CD14-positive monocyte (primary cell): ENCODE data around the gene MACROH2A2. TPM values are rescaled to one million over a fixed set of nuclear protein-coding genes. Genes with fewer than 3 reads are reported as not detected.

Experiments used
- DNase-seq, 3 donors: peaks; one replicate each; pipeline ENCODE4 v3.0.0-alpha.2; 2011 to 2022
- H2AFZ ChIP-seq: 2 replicates; pipeline ENCODE4 v1.6.0; 2012; ENCODE audit warnings: mild to moderate bottlenecking, low read depth, low read length, inconsistent platforms; ENCODE audit not compliant: insufficient read depth, poor library complexity, severe bottlenecking
- H3K27ac ChIP-seq, 2 donors: 1 replicate in 1 of 2; 2 replicates in 1 of 2; pipeline ENCODE4 v1.5.1; 2012 to 2013; ENCODE audit warnings: low read length in 2 of 2, control low read depth in 1 of 2, inconsistent platforms in 1 of 2, low read depth in 1 of 2, mild to moderate bottlenecking in 1 of 2
- H3K27me3 ChIP-seq, 2 donors: one replicate each; pipeline versions ENCODE4 v1.6.0 to v1.6.1; 2011 to 2013; ENCODE audit warnings: low read length in 2 of 2; ENCODE audit not compliant: control insufficient read depth in 2 of 2, insufficient read depth in 2 of 2
- H3K36me3 ChIP-seq, 2 donors: replicated peaks in 1 of 2; 1 replicate in 1 of 2; 2 replicates in 1 of 2; pipeline versions ENCODE4 v1.5.1 to v1.6.1; 2012 to 2013; ENCODE audit warnings: low read length in 2 of 2, control low read depth in 1 of 2, inconsistent platforms in 1 of 2, mild to moderate bottlenecking in 1 of 2; ENCODE audit not compliant: insufficient read depth in 2 of 2, control insufficient read depth in 1 of 2
- H3K4me1 ChIP-seq, 2 donors: 1 replicate in 1 of 2; 2 replicates in 1 of 2; pipeline versions ENCODE4 v1.5.1 to v1.6.1; 2012 to 2013; ENCODE audit warnings: low read length in 2 of 2, control low read depth in 1 of 2, inconsistent platforms in 1 of 2, mild to moderate bottlenecking in 1 of 2, moderate library complexity in 1 of 2; ENCODE audit not compliant: insufficient read depth in 2 of 2, control insufficient read depth in 1 of 2
- H3K4me2 ChIP-seq: replicated peaks from 2 replicates; pipeline ENCODE3; 2012; ENCODE audit warnings: low read length, moderate library complexity, mild to moderate bottlenecking; ENCODE audit not compliant: poor library complexity, severe bottlenecking; ENCODE audit errors: extremely low read depth
- H3K4me3 ChIP-seq, 3 experiments: fragments of 200-600 bp in 1 of 3; sonication (generic) in 1 of 3; replicated peaks in 1 of 3; 1 replicate in 2 of 3; 2 replicates in 1 of 3; pipeline ENCODE4 v1.5.1; 2011 to 2013; ENCODE audit warnings: low read length in 3 of 3, mild to moderate bottlenecking in 3 of 3, control low read depth in 2 of 3, low read depth in 2 of 3, inconsistent platforms in 1 of 3, moderate library complexity in 1 of 3
- H3K79me2 ChIP-seq: 2 replicates; pipeline ENCODE4 v1.6.0; 2012; ENCODE audit warnings: mild to moderate bottlenecking, control low read depth, inconsistent platforms, low read length, moderate library complexity; ENCODE audit not compliant: insufficient read depth
- H3K9ac ChIP-seq: 2 replicates; pipeline ENCODE4 v1.6.0; 2017; ENCODE audit warnings: low read length, mild to moderate bottlenecking; ENCODE audit not compliant: insufficient read depth, poor library complexity, severe bottlenecking
- H3K9me3 ChIP-seq, 2 donors: replicated peaks in 1 of 2; 1 replicate in 1 of 2; 2 replicates in 1 of 2; pipeline versions ENCODE4 v1.5.1 to v1.6.1; 2012 to 2013; ENCODE audit warnings: low read length in 2 of 2, control low read depth in 1 of 2; ENCODE audit not compliant: control insufficient read depth in 1 of 2, insufficient read depth in 1 of 2
- H4K20me1 ChIP-seq: 2 replicates; pipeline ENCODE4 v1.6.0; 2012; ENCODE audit warnings: mild to moderate bottlenecking, low read length, control low read depth, moderate library complexity; ENCODE audit not compliant: insufficient read depth
- H3K27ac Mint-ChIP-seq, 7 donors: one replicate each; pipeline ENCODE4 v1.8.0; 2020; ENCODE audit warnings: mild to moderate bottlenecking in 7 of 7, mixed read lengths in 7 of 7, moderate library complexity in 6 of 7, inconsistent platforms in 2 of 7
- H3K27me3 Mint-ChIP-seq, 3 donors: one replicate each; pipeline ENCODE4 v1.8.0; 2021 to 2022; ENCODE audit warnings: low read depth in 3 of 3, mild to moderate bottlenecking in 3 of 3, mixed read lengths in 3 of 3, moderate library complexity in 3 of 3, inconsistent platforms in 1 of 3
- H3K36me3 Mint-ChIP-seq, 2 donors: one replicate each; pipeline ENCODE4 v1.8.0; 2020; ENCODE audit warnings: mixed read lengths in 2 of 2, inconsistent platforms in 1 of 2, mild to moderate bottlenecking in 1 of 2
- H3K4me1 Mint-ChIP-seq: one replicate; pipeline ENCODE4 v1.8.0; 2020; ENCODE audit warnings: mild to moderate bottlenecking, mixed read lengths
- H3K4me3 Mint-ChIP-seq, 2 donors: one replicate each; pipeline ENCODE4 v1.8.0; 2020; ENCODE audit warnings: mild to moderate bottlenecking in 2 of 2, mixed read lengths in 2 of 2, moderate library complexity in 1 of 2
- H3K9me3 Mint-ChIP-seq, 7 donors: one replicate each; pipeline ENCODE4 v1.8.0; 2020 to 2022; ENCODE audit warnings: mixed read lengths in 7 of 7, mild to moderate bottlenecking in 6 of 7, moderate library complexity in 6 of 7, inconsistent platforms in 2 of 7
- WGBS: methylation state at CpG from one replicate; pipeline ENCODE4 v1.1.5; 2013; ENCODE audit warnings: missing lambda C conversion rate; ENCODE audit not compliant: insufficient coverage; 5-methylcytosine and 5-hydroxymethylcytosine counted together
- intact Hi-C, 2 donors: fragments of 100-400 bp; cut with micrococcal nuclease; formaldehyde crosslinking; loops; one replicate each; pipeline versions ENCODE4 v1.15.0 to v1.15.1; 2023
- polyA plus RNA-seq, 3 donors: library from polyadenylated mRNA; depleted of rRNA in 1 of 3; unstranded in 2 of 3; stranded (reverse) in 1 of 3; fragments of 300-500 nt in 2 of 3; fragments of >200 nt in 1 of 3; fragmentation: Illumina TruSeq in 2 of 3; gene quantifications; 1 replicate in 2 of 3; 2 replicates in 1 of 3; pipeline ENCODE4 v1.2.3, GENCODE V29; 2012 to 2021
- TF ChIP-seq, protein P1 (sequence below): fragments of 200-600 bp; IDR thresholded peaks from one replicate; pipeline ENCODE4 v1.8.0; 2022; ENCODE audit warnings: antibody characterized with exemption, mild to moderate bottlenecking

The MACROH2A2 gene
- polyA plus RNA-seq, 3 donors = 1.0 to 1.9 (median 1.7) TPM

DNA sequence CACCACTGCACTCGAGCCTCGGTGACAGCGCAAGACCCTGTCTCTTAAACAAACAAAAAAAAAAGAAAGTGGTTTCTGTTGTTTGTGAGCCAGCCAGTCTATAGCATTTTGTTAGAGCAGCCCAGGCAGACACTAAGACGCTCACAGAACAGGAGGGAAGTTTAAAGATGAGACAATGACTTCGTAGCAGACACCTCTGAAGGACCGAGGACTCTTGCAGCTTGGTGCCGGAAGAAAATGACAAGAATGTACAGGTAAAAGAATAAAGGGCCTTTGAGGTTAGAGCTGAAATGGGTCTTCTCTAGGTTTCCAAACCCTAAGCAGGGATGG lies 39.7 kb downstream of the MACROH2A2 start:
- Mint-ChIP-seq H3K27me3 (peaks cover 0 to 6% (median 1%) of the 10 kb centered on the region in 3 donors), H3K4me3 (peak overlapping the region in 1 of 2 donors; percentile 17), H3K36me3 (peaks cover 6 to 10% of the 10 kb centered on the region in 2 donors), H3K9me3 (no peaks in the 10 kb centered on the region), H3K4me1 (peaks cover 13% of the 10 kb centered on the region), H3K27ac (no peak overlapping the region)
- no peak overlapping the region for H3K4me2 ChIP-seq
- H4K20me1 ChIP-seq = no peaks in the 10 kb centered on the region
- H3K27me3 ChIP-seq = no peaks in the 10 kb centered on the region
- TF ChIP-seq, protein P1, sequence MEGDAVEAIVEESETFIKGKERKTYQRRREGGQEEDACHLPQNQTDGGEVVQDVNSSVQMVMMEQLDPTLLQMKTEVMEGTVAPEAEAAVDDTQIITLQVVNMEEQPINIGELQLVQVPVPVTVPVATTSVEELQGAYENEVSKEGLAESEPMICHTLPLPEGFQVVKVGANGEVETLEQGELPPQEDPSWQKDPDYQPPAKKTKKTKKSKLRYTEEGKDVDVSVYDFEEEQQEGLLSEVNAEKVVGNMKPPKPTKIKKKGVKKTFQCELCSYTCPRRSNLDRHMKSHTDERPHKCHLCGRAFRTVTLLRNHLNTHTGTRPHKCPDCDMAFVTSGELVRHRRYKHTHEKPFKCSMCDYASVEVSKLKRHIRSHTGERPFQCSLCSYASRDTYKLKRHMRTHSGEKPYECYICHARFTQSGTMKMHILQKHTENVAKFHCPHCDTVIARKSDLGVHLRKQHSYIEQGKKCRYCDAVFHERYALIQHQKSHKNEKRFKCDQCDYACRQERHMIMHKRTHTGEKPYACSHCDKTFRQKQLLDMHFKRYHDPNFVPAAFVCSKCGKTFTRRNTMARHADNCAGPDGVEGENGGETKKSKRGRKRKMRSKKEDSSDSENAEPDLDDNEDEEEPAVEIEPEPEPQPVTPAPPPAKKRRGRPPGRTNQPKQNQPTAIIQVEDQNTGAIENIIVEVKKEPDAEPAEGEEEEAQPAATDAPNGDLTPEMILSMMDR = no peak
- intact Hi-C loops = no loop called here
- 98% methylated on average over 4 of the region's 7 CpGs for WGBS
- H3K9ac ChIP-seq = no peak overlapping the region
- H2AFZ ChIP-seq = no peak overlapping the region
- H3K27ac ChIP-seq = no peak overlapping the region
- H3K79me2 ChIP-seq = no peaks in the 10 kb centered on the region
- H3K36me3 ChIP-seq = peaks cover 0 to 12% of the 10 kb centered on the region in 2 donors
- no peak overlapping the region for H3K4me3 ChIP-seq
- H3K4me1 ChIP-seq = no peaks in the 10 kb centered on the region
- DNase-seq = no peak
- H3K9me3 ChIP-seq = no peaks in the 10 kb centered on the region

DNA sequence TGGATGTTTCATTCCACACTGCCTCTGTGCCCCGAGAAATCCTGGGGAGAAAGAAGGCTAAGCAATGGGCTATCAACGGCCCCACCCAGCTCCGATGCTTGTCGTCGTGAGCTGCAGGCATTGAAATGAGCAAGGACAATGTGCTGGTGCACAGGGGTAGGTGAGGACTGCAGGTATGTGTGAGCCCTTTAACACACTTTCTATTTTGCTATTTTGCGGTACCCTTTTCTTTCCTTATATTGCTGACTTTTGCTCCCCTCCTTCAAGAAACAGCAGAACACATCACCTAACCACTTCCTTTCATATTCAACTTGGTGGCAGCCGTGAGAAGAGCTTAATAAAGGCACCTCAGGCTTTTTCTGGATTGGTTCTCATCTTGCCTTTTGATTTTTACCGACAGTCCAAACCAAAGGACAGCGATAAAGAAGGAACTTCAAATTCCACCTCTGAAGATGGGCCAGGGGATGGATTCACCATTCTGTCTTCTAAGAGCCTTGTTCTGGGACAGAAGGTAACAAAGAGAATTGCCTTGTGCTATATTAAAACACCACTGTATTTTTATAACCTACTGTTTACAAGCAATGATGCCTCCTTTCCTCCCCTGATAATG lies 40.8 kb downstream of the MACROH2A2 start:
- H3K27me3 ChIP-seq = no peaks in the 10 kb centered on the region
- no peaks in the 10 kb centered on the region for H3K79me2 ChIP-seq
- H4K20me1 ChIP-seq = no peaks in the 10 kb centered on the region
- H3K36me3 ChIP-seq = peaks cover 0 to 12% of the 10 kb centered on the region in 2 donors
- H3K4me3 ChIP-seq = no peak overlapping the region
- H2AFZ ChIP-seq = no peak overlapping the region
- H3K9me3 ChIP-seq = no peaks in the 10 kb centered on the region
- no peak for DNase-seq
- TF ChIP-seq, protein P1 = no peak
- WGBS = 100% methylated on average over 2 of the region's 9 CpGs
- Mint-ChIP-seq H3K4me1 (peaks cover 5% of the 10 kb centered on the region), H3K27me3 (peaks cover 0 to 6% (median 1%) of the 10 kb centered on the region in 3 donors), H3K9me3 (no peaks in the 10 kb centered on the region), H3K4me3 (no peak overlapping the region), H3K27ac (no peak overlapping the region), H3K36me3 (peaks cover 7 to 10% of the 10 kb centered on the region in 2 donors)
- intact Hi-C loops = no loop called here
- H3K4me1 ChIP-seq = no peaks in the 10 kb centered on the region
- no peak overlapping the region for H3K27ac ChIP-seq
- no peak overlapping the region for H3K9ac ChIP-seq
- H3K4me2 ChIP-seq = no peak overlapping the region
